ENCODE measurements around the gene NPW. TPM values are rescaled to one million over a fixed set of nuclear protein-coding genes. Genes with fewer than 3 reads are reported as not detected.

NPW gene
- total and polyA plus RNA-seq, 2 donors (not counting 3 experiments of a cell fraction or from before 2014, with no cell fraction given): 0.84 to 3.3 TPM

DNA sequence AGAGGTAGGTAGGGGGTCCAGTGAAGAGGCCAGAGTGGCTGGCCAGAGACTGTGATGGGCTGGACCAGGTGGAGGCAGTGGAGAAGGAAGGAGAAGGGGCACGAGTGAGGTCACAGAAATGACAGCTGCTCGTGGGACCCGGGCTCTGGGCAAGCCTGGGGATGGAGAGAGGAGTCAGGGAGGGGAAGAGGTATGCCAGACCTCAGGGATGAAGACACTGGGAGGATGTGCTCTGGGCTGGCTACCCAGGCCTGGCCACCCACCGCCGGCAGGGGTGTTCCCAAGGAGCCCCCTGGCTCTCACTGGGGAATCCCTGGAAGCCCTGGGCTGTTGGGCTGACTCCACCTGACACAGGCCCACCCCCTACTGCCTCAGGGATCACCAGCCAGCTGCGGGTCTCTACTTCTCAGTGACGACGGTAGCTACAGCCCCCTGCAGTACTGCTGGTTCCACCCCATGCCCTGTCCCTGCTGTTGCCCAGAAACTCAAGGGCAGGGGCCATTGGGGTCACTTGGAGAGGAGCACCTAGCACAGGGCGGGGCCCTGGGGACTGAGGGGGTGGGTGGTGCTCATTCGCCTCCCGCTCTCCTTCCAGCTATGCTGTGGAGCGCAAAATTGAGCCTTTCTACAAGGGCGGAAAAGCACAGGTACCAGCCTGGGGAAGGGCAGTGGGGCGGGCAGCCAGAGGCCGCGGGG, 46.0 kb upstream of the NPW start:
- no TSS peak for BruUV-seq (replicated peaks)
- Histone ChIP-seq H3K9me1 (replicated peaks; ENCODE audit: control insufficient read depth, extremely low read depth, insufficient read depth, low read length) (no peaks in the 10 kb centered on the region), H3K4me3 (replicated peaks in 1 of 3; ENCODE audit: insufficient read depth in 1 of 3, low read depth in 1 of 3, low read length in 3 of 3) (no peak overlapping the region), H3K4me1 (ENCODE audit: control insufficient read depth, extremely low read depth, insufficient read depth, low read length) (peaks cover 4% of the 10 kb centered on the region), H3K9me3 (replicated peaks; ENCODE audit: control insufficient read depth, insufficient read depth, low read length) (no peaks in the 10 kb centered on the region), H3K4me2 (ENCODE audit: insufficient read depth, low read length) (no peak overlapping the region), H4K20me1 (replicated peaks; ENCODE audit: control insufficient read depth, extremely low read depth, insufficient read depth, low read length) (no peaks in the 10 kb centered on the region), H3K79me2 (ENCODE audit: control insufficient read depth, insufficient read depth, low read length) (peaks cover 15% of the 10 kb centered on the region), H3K27ac (ENCODE audit: insufficient read depth, low read depth, low read length) (no peak overlapping the region), H3K27me3 (ENCODE audit: control insufficient read depth in 2 of 2, insufficient read depth in 2 of 2, low read length in 2 of 2) (no peaks in the 10 kb centered on the region), H2AFZ (ENCODE audit: low read depth, low read length) (no peak overlapping the region), H3K9ac (replicated peaks; ENCODE audit: extremely low read depth, insufficient read depth, low read length) (no peak overlapping the region), H3K36me3 (ENCODE audit: control insufficient read depth in 2 of 2, extremely low read depth in 1 of 2, insufficient read depth in 2 of 2, low read length in 2 of 2) (peaks cover 9 to 37% of the 10 kb centered on the region in 2 experiments)
- intact Hi-C loops (cut with micrococcal nuclease) (no loop called here), dilution Hi-C loops (cut with MboI; ENCODE audit: extremely low pct_ligation_motif_present, low sequenced_read_pairs) (no loop called here)
- TF ChIP-seq MYC (IDR thresholded peaks at IDR 0.05; ENCODE audit: low read depth, low read length): no peak
- TF ChIP-seq GATA2 (IDR thresholded peaks at IDR 0.05; ENCODE audit: insufficient read depth, insufficient read length, low read depth, low read length): no peak
- TF ChIP-seq FOS (IDR thresholded peaks at IDR 0.05; ENCODE audit: borderline replicate concordance, insufficient read depth, low read length): no peak
- TF ChIP-seq EZH2 (IDR thresholded peaks at IDR 0.05; ENCODE audit: borderline replicate concordance, low read depth, low read length, severe bottlenecking): no peak
- TF ChIP-seq, protein P1, sequence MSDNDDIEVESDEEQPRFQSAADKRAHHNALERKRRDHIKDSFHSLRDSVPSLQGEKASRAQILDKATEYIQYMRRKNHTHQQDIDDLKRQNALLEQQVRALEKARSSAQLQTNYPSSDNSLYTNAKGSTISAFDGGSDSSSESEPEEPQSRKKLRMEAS (IDR thresholded peaks at IDR 0.05; ENCODE audit: insufficient read depth, insufficient read length): no peak
- TF ChIP-seq, protein P2, sequence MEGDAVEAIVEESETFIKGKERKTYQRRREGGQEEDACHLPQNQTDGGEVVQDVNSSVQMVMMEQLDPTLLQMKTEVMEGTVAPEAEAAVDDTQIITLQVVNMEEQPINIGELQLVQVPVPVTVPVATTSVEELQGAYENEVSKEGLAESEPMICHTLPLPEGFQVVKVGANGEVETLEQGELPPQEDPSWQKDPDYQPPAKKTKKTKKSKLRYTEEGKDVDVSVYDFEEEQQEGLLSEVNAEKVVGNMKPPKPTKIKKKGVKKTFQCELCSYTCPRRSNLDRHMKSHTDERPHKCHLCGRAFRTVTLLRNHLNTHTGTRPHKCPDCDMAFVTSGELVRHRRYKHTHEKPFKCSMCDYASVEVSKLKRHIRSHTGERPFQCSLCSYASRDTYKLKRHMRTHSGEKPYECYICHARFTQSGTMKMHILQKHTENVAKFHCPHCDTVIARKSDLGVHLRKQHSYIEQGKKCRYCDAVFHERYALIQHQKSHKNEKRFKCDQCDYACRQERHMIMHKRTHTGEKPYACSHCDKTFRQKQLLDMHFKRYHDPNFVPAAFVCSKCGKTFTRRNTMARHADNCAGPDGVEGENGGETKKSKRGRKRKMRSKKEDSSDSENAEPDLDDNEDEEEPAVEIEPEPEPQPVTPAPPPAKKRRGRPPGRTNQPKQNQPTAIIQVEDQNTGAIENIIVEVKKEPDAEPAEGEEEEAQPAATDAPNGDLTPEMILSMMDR (IDR thresholded peaks at IDR 0.05; ENCODE audit: extremely low read depth in 1 of 2, insufficient read depth in 1 of 2, low read depth in 1 of 2, low read length in 2 of 2): no peak
- no peak for TF ChIP-seq JUN (IDR thresholded peaks at IDR 0.05; ENCODE audit: borderline replicate concordance, insufficient read depth, insufficient read length, low read depth)
- no peak for TF ChIP-seq POLR2A (IDR thresholded peaks at IDR 0.05; ENCODE audit: low read depth, low read length)
- TF ChIP-seq POLR2AphosphoS5 (IDR thresholded peaks at IDR 0.05; ENCODE audit: insufficient read depth, low read depth, low read length): no peak
- DNase-seq (ENCODE audit: low read depth, low spot score) (no peak), FAIRE-seq (no peak)
- ChIA-PET CTCF (no interaction called here), POLR2A (interaction anchor here (0.7 kb wide), 1 partner anchor 9 kb away, joined by 3 read pairs; the partner anchor contains the start of gene RPS2)
